ENCODE results near the gene PRKN. TPM values are rescaled to one million over a fixed set of nuclear protein-coding genes. Genes with fewer than 3 reads are reported as not detected.

PRKN gene
- total RNA-seq, 1 experiment from 2014 or later, result not detected

DNA sequence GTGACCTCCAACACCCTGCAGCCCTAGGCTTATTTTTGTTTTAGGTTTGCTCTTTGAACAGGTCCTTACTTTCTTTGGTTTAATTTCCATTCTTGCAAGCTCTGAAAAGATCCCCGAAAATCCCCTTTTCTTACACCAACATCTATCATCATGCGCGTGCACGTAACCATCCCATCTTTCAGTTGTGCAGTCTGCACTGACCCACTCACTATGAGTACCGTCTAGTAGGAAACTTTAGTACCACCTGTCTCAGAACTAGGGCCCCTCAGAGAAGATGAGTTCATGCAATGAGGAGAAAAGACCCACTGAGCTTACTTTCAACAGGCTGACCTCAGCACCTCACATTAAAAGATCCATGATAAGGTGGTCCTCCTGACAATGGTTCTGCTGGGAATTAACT lies 1333.1 kb downstream of the PRKN start:
- POLR2A ChIA-PET (ENCODE audit: unreplicated experiment), result no interaction called here
- no TSS peak for BruUV-seq (replicated peaks)

DNA sequence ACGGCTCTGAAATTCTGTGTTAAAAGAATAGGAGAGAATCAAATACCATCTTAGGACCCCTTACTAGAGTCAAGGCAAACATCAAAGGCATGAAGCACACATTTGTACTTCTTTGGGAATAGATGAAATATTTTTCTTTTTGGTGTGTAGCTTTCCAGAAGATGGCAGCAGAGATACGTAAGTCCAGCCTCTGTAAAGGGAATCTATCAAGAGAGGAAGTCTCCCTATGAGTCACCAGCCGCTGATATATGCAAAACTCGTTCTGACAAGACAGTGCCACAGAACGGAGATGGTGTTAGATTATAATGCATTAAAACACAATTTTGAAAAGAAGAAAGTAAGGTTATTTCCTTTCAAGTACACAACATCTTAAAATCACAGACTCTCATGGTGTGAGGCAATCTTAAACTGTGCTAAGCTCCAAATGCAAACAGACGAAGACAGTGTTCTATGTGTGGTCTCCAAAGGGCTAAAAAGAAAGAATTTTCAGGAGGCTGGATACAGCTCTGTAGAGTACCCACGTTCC lies 1333.7 kb downstream of the PRKN start:
- intact Hi-C loops (cut with micrococcal nuclease; ENCODE audit: unreplicated experiment), result no loop called here

More for the DNA sequence above, 1333.1 kb downstream of the PRKN start:
- Histone ChIP-seq H3K4me1 (replicated peaks; ENCODE audit: insufficient read depth) (no peaks in the 10 kb centered on the region), H3K27ac (no peak overlapping the region), H2AFZ (no peak overlapping the region), H4K20me1 (ENCODE audit: insufficient read depth) (no peaks in the 10 kb centered on the region), H3K9me3 (ENCODE audit: insufficient read depth, low read depth) (no peaks in the 10 kb centered on the region), H3K27me3 (ENCODE audit: insufficient read depth, low read depth) (peaks cover 4% of the 10 kb centered on the region), H3K9me2 (ENCODE audit: insufficient read depth) (no peaks in the 10 kb centered on the region), H3K4me2 (no peak overlapping the region), H3K79me2 (ENCODE audit: low read depth) (no peaks in the 10 kb centered on the region), H3K36me3 (ENCODE audit: low read depth) (no peaks in the 10 kb centered on the region), H3F3A (ENCODE audit: insufficient read depth, low read depth) (no peaks in the 10 kb centered on the region), H3K4me3 (no peak overlapping the region)
- intact Hi-C loops (cut with micrococcal nuclease; ENCODE audit: unreplicated experiment), result no loop called here
- no peak for DNase-seq
- CTCF ChIA-PET, result no interaction called here
- TF ChIP-seq, protein P1, sequence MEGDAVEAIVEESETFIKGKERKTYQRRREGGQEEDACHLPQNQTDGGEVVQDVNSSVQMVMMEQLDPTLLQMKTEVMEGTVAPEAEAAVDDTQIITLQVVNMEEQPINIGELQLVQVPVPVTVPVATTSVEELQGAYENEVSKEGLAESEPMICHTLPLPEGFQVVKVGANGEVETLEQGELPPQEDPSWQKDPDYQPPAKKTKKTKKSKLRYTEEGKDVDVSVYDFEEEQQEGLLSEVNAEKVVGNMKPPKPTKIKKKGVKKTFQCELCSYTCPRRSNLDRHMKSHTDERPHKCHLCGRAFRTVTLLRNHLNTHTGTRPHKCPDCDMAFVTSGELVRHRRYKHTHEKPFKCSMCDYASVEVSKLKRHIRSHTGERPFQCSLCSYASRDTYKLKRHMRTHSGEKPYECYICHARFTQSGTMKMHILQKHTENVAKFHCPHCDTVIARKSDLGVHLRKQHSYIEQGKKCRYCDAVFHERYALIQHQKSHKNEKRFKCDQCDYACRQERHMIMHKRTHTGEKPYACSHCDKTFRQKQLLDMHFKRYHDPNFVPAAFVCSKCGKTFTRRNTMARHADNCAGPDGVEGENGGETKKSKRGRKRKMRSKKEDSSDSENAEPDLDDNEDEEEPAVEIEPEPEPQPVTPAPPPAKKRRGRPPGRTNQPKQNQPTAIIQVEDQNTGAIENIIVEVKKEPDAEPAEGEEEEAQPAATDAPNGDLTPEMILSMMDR (conservative IDR thresholded peaks at IDR 0.05), result no peak
- no peak for TF ChIP-seq EZH2 (IDR thresholded peaks at IDR 0.05; ENCODE audit: low read depth)

DNA sequence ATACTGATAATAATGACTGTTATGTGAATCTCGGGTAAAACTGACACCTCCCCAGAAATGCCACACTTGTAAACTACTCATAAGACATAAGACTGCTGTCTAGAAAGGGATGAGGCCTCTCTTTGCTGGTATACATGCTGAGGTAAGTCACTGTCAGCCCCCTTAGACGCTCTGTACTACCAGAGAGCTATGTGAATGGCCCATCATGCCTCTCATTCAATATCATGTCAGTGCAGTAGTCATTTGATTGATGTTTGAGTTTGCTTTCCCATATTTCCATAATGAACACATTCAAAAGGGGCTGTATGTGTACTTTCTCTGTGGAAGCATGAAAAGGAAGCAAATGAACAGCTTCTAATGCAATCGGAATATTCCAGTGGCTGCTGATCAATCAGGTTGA lies 1334.3 kb downstream of the PRKN start:
- Histone ChIP-seq H3K4me2 (no peak overlapping the region), H3F3A (ENCODE audit: insufficient read depth, low read depth) (no peaks in the 10 kb centered on the region), H3K9me2 (ENCODE audit: insufficient read depth) (no peaks in the 10 kb centered on the region), H3K27ac (no peak overlapping the region), H3K9me3 (ENCODE audit: insufficient read depth, low read depth) (no peaks in the 10 kb centered on the region), H2AFZ (no peak overlapping the region), H4K20me1 (ENCODE audit: insufficient read depth) (no peaks in the 10 kb centered on the region), H3K27me3 (ENCODE audit: insufficient read depth, low read depth) (peaks cover 4% of the 10 kb centered on the region), H3K4me1 (replicated peaks; ENCODE audit: insufficient read depth) (no peaks in the 10 kb centered on the region), H3K79me2 (ENCODE audit: low read depth) (no peaks in the 10 kb centered on the region), H3K36me3 (ENCODE audit: low read depth) (no peaks in the 10 kb centered on the region), H3K4me3 (no peak overlapping the region)
- DNase-seq, result no peak
- intact Hi-C loops (cut with micrococcal nuclease; ENCODE audit: unreplicated experiment), result no loop called here
- TF ChIP-seq, protein P1 (conservative IDR thresholded peaks at IDR 0.05), result no peak
- TF ChIP-seq EZH2 (IDR thresholded peaks at IDR 0.05; ENCODE audit: low read depth), result no peak
- ChIA-PET CTCF (no interaction called here), POLR2A (ENCODE audit: unreplicated experiment) (no interaction called here)
- BruUV-seq (replicated peaks), result no TSS peak

More for the DNA sequence above, 1333.7 kb downstream of the PRKN start:
- Histone ChIP-seq H3K79me2 (ENCODE audit: low read depth) (no peaks in the 10 kb centered on the region), H3K9me2 (ENCODE audit: insufficient read depth) (no peaks in the 10 kb centered on the region), H3K36me3 (ENCODE audit: low read depth) (no peaks in the 10 kb centered on the region), H2AFZ (no peak overlapping the region), H4K20me1 (ENCODE audit: insufficient read depth) (no peaks in the 10 kb centered on the region), H3K27ac (no peak overlapping the region), H3K4me2 (no peak overlapping the region), H3K4me3 (no peak overlapping the region), H3K4me1 (replicated peaks; ENCODE audit: insufficient read depth) (no peaks in the 10 kb centered on the region), H3K9me3 (ENCODE audit: insufficient read depth, low read depth) (no peaks in the 10 kb centered on the region), H3F3A (ENCODE audit: insufficient read depth, low read depth) (no peaks in the 10 kb centered on the region), H3K27me3 (ENCODE audit: insufficient read depth, low read depth) (peaks cover 4% of the 10 kb centered on the region)
- POLR2A ChIA-PET (ENCODE audit: unreplicated experiment), result no interaction called here
- no peak for TF ChIP-seq EZH2 (IDR thresholded peaks at IDR 0.05; ENCODE audit: low read depth)
- TF ChIP-seq, protein P1 (conservative IDR thresholded peaks at IDR 0.05), result peak; percentile 55; the same call in 1 of the 2 replicates
- no TSS peak for BruUV-seq (replicated peaks)
- CTCF ChIA-PET, result no interaction called here
- peak in 1 of 2 experiments; percentile 59 for DNase-seq
